ENCODE results near the gene CAMK1G. TPM values are rescaled to one million over a fixed set of nuclear protein-coding genes. Genes with fewer than 3 reads are reported as not detected.
A peak's percentile ranks its signal among the peaks of the same experiment; 100 is the strongest.

The CAMK1G gene
- total RNA-seq, 3 donors from 2014 or later, result 0.60 TPM; not detected in 2

DNA sequence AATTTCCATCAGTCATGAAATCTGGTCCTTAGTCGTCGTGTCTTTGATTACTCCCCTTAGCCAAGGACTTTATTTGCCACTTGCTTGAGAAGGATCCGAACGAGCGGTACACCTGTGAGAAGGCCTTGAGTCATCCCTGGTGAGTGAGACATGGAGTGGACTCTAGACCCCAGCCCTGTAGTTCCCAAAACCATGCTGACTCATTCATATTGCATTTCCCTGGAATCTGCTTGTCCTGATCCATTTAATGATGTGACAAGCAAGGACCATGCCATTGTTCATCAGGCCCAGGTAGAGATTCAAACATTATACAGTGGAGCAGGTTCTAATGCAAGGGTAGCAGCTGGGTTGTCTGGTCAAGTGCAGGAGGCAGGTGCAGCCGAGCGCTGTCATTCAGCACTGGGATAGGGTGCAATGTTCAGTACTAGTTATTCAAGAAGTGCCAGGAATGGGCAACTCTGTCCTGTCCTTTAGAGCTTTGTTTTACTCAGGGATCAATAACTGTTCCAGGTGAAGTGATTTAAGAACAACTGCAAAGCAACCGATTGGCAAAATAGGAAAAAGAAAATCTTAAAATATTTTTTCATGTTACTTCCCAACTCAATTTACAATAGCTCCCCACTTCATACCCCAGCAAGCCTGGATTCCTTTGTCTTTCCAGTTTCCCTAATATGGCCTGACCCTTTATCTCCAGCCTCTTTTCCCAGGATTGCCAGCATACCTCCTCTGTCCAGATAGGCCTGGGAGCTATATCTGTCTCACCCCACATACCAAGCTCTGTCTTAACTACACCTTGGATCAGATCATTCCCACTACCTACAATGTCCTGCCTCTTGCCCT is 26.5 kb downstream of the CAMK1G start:
- Histone ChIP-seq H3K4me1 (ENCODE audit: low read depth) (no peaks in the 10 kb centered on the region), H3K9me3 (no peaks in the 10 kb centered on the region), H3K4me3 (no peak overlapping the region), H3K36me3 (ENCODE audit: low read depth) (no peaks in the 10 kb centered on the region)
- intact Hi-C loops (cut with DNase I, micrococcal nuclease), result no loop called here
- TF ChIP-seq, protein P1, sequence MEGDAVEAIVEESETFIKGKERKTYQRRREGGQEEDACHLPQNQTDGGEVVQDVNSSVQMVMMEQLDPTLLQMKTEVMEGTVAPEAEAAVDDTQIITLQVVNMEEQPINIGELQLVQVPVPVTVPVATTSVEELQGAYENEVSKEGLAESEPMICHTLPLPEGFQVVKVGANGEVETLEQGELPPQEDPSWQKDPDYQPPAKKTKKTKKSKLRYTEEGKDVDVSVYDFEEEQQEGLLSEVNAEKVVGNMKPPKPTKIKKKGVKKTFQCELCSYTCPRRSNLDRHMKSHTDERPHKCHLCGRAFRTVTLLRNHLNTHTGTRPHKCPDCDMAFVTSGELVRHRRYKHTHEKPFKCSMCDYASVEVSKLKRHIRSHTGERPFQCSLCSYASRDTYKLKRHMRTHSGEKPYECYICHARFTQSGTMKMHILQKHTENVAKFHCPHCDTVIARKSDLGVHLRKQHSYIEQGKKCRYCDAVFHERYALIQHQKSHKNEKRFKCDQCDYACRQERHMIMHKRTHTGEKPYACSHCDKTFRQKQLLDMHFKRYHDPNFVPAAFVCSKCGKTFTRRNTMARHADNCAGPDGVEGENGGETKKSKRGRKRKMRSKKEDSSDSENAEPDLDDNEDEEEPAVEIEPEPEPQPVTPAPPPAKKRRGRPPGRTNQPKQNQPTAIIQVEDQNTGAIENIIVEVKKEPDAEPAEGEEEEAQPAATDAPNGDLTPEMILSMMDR (IDR thresholded peaks at IDR 0.05), result no peak
- DNase-seq (no peak), ATAC-seq (no peak)

DNA sequence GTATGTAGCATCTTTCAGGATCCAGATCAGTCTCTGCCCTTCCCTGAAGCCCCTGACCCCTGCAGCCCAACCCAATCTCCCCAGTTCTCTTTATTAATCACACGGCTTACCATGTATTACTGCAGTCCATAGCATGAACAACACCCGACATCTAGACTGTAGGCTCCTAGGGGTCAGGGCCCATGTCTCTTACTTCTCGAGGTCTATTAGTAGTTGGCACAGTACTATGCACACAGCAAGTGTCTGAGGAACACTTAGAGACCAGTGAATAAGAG is 27.1 kb downstream of the CAMK1G start:
- ATAC-seq, result no peak
- H3K4me1 ChIP-seq (ENCODE audit: low read depth), result no peaks in the 10 kb centered on the region
- H3K36me3 ChIP-seq (ENCODE audit: low read depth), result no peaks in the 10 kb centered on the region
- TF ChIP-seq, protein P1 (IDR thresholded peaks at IDR 0.05), result no peak
- no peaks in the 10 kb centered on the region for H3K9me3 ChIP-seq
- no peak overlapping the region for H3K4me3 ChIP-seq
- DNase-seq, result no peak
- intact Hi-C loops (cut with DNase I, micrococcal nuclease), result no loop called here

DNA sequence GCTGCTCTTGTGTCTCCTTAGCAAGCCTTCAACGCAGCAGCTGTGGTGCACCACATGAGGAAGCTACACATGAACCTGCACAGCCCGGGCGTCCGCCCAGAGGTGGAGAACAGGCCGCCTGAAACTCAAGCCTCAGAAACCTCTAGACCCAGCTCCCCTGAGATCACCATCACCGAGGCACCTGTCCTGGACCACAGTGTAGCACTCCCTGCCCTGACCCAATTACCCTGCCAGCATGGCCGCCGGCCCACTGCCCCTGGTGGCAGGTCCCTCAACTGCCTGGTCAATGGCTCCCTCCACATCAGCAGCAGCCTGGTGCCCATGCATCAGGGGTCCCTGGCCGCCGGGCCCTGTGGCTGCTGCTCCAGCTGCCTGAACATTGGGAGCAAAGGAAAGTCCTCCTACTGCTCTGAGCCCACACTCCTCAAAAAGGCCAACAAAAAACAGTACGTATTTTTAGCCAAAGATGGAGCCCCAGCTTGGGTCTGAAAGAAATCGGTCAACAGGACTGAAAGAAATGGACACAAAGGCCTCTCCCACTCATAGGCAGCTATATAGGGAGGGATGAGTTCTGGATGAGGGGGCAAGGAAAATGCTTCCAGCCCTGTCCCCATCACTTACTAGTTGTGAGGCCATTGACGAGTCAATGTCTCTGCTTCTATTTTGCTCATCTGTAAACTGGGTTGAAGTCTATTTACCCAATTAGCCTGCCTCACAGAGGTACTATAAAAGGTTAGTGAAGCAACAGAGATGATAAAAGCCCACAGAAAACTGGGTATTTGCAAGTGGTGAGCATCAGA is 28.5 kb downstream of the CAMK1G start:
- intact Hi-C loops (cut with DNase I, micrococcal nuclease), result no loop called here
- DNase-seq (no peak), ATAC-seq (no peak)
- Histone ChIP-seq H3K4me3 (no peak overlapping the region), H3K9me3 (no peaks in the 10 kb centered on the region), H3K4me1 (ENCODE audit: low read depth) (no peaks in the 10 kb centered on the region), H3K36me3 (ENCODE audit: low read depth) (no peaks in the 10 kb centered on the region)
- TF ChIP-seq, protein P1 (IDR thresholded peaks at IDR 0.05), result no peak

DNA sequence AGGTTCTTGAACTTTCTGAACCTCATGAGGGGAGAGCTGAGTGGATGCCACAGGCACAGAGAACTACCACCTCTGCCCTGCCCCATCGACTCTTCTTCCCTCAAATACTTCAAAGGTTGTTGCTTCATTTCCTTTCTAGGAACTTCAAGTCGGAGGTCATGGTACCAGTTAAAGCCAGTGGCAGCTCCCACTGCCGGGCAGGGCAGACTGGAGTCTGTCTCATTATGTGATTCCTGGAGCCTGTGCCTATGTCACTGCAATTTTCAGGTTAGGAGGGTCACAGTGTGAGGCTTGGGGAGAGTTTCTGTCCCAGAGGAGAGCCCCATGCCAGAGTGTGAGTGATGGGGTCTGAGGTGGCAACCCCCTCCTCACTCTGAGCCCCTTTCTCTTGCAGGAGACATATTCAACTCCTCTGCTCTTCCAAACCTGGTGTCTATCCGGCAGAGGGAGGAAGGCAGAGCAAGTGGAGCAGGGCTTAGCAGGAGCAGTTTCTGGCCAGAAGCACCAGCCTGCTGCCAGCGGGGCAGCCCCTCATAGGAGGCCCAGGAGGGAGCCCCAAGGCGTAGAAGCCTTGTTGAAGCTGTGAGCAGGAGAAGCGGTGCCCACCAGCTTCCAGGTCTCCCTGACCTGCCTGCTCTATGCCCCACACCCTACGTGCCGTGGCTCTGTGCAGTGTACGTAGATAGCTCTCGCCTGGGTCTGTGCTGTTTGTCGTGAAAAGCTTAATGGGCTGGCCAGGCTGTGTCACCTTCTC is 29.3 kb downstream of the CAMK1G start:
- peak; percentile 12 for ATAC-seq
- no peak for DNase-seq
- Histone ChIP-seq H3K4me3 (no peak overlapping the region), H3K4me1 (ENCODE audit: low read depth) (no peaks in the 10 kb centered on the region), H3K36me3 (ENCODE audit: low read depth) (no peaks in the 10 kb centered on the region), H3K9me3 (no peaks in the 10 kb centered on the region)
- intact Hi-C loops (cut with DNase I, micrococcal nuclease), result no loop called here
- TF ChIP-seq, protein P1 (IDR thresholded peaks at IDR 0.05), result no peak

DNA sequence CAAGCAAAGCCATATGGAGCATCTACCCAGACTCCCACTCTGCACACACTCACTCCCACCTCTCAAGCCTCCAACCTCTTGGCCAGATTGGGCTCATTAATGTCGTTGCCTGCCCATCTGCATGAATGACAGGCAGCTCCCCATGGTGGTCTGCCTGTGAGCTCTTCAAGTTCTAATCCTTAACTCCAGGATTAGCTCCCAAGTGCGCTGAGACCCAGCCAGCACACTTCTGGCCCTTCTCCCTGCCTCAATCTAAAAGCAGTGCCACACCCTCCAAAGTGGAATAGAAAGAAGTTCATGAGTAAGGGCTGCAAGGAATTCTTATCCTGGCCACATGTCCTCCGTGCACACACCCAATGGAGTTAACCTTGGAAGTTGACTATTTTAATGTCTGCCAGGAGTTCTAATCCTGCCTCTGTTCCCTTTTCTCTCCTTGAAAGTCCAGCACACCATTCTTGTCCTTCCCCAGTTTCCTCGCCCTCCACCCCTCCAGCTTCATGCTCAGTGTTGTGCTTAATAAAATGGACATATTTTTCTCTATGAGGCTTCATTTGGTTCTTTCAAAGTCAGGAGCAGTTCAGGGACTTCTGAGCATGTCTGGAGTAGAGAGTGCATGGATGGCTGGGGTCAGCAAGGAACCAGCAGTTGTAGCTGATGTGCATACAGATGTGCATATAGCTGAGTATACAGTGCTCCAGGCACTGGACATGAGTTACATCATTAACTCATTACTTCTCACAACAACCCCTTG is 30.1 kb downstream of the CAMK1G start:
- ATAC-seq, result no peak

More for the DNA sequence above, 30.1 kb downstream of the CAMK1G start:
- intact Hi-C loops (cut with DNase I, micrococcal nuclease), result no loop called here
- Histone ChIP-seq H3K4me3 (no peak overlapping the region), H3K9me3 (no peaks in the 10 kb centered on the region), H3K36me3 (ENCODE audit: low read depth) (no peaks in the 10 kb centered on the region), H3K4me1 (ENCODE audit: low read depth) (peaks cover 2% of the 10 kb centered on the region)
- DNase-seq, result no peak
- TF ChIP-seq, protein P1 (IDR thresholded peaks at IDR 0.05), result no peak

Data from mucosa of descending colon (tissue), 3 donors.